HG02938 (cell line): Measurements from ENCODE around the gene GALNT7.

Experiments used
- ATAC-seq: cut with Tn5 transposase; IDR thresholded peaks from one replicate; pipeline ENCODE4 v1.9.1; 2021; ENCODE audit warnings: mild to moderate bottlenecking, moderate library complexity; ENCODE audit not compliant: unreplicated experiment

The GALNT7 gene

GRCh38 chr4:173334085-173334890 lies 165.7 kb downstream of the GALNT7 start, which contains the start of gene HMGB2:
Gene HMGB2, minus strand, starts transcription at chr4:173334358. Its CDS starts 709 bp downstream, at chr4:173333649.
- ATAC-seq = peak; percentile 90

GRCh38 chr4:173334891-173335752 lies 166.5 kb downstream of the GALNT7 start:
- peak; percentile 9 for ATAC-seq

GRCh38 chr4:173337463-173337862 lies 168.9 kb downstream of the GALNT7 start:
- ATAC-seq = no peak

DNA sequence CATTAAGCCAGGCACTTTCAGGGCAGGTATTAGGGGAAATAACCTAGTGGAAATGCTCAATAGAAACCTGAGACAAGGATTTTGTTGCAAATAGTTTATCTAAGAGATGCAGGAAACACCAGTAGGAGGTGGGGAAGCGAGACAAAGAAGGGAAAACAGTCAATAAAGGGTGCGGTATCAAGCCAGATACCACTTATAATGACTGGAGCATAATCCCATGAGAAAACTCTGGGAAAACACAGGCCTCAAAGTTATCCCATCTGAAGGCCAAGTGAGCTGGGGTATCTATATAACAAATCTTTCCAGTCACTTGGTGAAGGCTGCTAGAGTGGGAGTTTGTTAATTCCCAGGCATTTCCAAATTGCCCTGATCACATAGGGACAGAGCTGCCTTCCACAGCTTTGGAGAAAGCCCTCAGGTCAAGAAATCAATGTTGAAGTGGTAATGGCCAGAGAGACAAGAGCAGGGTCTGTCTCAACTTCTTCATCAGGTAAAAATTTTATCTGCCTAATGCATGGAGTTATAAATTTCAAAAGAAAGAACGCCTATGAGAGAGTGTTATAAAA lies 175.3 kb downstream of the GALNT7 start:
- ATAC-seq = no peak

DNA sequence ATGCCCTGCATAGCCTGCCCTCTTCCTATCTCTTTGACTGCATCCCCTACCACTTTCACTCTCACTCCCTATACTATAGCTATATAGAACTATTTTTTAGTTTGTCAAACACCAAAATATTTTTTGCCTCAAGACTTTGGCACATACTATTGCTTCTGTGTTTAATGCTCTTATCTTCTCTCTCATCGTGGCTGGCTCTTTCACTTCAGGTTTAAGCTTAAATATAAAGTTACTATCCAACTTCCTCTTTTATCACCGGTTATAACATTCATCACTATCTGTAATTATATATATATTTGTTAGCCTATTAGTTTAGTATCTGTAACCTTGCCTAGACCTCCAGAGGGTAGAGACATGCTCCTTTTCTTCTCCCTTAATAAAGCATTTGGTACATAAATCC lies 177.0 kb downstream of the GALNT7 start:
- no peak for ATAC-seq

- no peak for ATAC-seq
These were observed 177.5 kb downstream of the GALNT7 start for GRCh38 chr4:173346074-173346473.

DNA sequence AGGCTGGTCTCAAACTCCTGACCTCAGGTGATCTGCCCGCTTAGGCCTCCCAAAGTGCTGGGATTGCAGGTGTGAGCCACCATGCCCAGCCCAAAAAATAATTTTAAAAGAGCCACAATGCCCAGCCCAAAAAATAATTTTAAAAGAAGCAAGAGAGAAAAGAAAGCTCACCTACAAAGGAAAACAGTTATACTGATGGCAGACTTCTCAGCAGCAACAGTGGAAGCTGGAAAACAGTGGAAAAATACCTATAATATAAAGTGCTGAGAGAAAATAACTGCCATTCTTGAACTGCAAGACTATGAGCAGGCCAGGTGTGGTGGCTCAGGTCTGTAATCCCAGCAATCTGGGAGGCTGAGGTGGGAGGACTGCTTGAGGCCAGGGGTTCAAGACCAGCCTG lies 178.9 kb downstream of the GALNT7 start:
- no peak for ATAC-seq

- no peak for ATAC-seq
These were observed 189.3 kb downstream of the GALNT7 start for GRCh38 chr4:173357939-173358338.

- peak; percentile 49 for ATAC-seq
These were observed 192.1 kb downstream of the GALNT7 start for GRCh38 chr4:173360587-173361221.

- ATAC-seq = no peak
These were observed 194.1 kb downstream of the GALNT7 start for GRCh38 chr4:173362666-173363065.

GRCh38 chr4:173365359-173365996 lies 196.9 kb downstream of the GALNT7 start:
- no peak for ATAC-seq

DNA sequence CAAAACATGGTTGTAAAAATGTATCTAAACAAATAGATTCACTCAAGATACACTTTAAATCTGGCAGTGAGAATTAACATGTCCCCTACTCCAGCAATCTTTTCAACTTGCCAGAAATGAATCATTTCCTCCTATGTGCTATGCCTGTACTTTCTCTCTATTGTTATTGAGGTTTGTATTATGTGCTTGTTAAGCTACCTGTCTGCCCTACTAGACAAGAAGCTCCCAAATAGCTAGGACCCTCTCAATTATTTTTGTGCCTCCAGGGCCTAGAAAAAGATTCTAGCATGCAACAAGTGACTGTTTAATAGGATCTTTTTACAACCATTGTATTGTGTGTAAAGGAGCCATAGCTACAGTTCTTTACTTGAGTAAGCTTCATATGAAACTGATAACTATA lies 198.7 kb downstream of the GALNT7 start:
- peak; percentile 26 for ATAC-seq

DNA sequence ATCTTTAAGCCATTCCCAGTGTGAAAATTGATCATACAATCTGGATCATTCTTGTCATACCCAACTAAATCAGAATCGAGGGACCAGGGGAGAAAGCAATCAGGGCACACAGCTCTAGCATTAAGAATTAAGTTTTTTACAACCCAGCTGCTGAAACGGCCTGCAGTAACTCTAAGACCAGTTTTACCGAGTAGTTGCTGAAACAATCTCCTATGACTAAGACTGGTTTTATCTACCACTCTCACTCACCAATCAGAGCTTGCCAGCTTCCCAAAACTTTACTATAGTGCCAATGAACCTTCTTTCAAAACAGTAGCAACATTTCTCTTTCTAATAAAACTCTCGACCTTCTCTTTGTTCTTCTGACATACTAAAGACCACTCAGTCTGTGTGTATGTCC lies 199.3 kb downstream of the GALNT7 start:
- ATAC-seq = no peak

- ATAC-seq = peak; percentile 8
These were observed 201.5 kb downstream of the GALNT7 start for GRCh38 chr4:173370130-173370476.

DNA sequence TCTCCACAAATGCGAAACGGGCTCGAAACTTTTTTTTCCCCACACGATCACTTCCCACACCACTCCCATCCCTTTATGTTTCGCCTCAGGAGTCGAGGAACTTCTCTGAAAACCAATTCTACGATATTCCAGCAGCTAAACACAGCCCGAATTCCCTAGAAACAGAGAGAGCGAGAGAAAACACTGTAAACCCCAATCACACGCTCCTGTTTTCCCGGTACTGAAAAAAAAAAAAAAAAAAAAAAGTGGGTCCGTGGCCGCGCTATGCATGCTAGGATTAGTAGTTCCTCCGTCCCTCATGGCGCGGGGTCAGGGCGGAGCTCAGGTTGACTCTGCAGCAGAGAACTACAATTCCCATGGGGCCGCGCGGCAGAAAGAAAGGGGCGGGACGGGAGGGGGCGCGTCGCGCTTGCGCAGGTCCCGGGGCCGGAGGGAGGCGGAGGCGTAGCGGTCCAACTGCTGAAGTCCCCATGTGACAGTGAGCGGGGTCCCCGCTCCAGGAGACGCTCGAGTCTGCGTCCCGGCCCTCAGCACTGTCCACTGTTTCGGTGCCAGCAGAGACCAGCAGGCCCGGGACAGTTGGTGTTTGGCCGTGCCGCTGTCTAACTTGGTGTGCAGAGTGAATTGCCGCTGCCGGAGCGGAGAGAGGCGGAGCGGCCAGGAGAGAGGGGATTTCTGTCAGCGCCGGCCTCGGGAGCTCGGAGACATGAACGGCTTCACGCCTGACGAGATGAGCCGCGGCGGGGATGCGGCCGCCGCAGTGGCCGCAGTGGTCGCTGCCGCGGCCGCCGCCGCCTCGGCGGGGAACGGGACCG lies 202.1 kb downstream of the GALNT7 start, which contains the start of gene SAP30:
TSS of gene SAP30 (plus strand) at position 478 of the 815 bp plus-strand sequence. CDS start at position 707, 229 bp downstream.
- ATAC-seq = peak; percentile 71

GRCh38 chr4:173371292-173372192 lies 202.9 kb downstream of the GALNT7 start:
- ATAC-seq = peak; percentile 12
